Pancreas (tissue), 10 donors: ENCODE measurements around the gene HEXIM2. TPM values are rescaled to one million over a fixed set of nuclear protein-coding genes. Genes with fewer than 3 reads are reported as not detected.

Experiments used
- ATAC-seq, 4 donors: fragments of 200-7000 bp; cut with Tn5 transposase; one replicate each; pipeline versions ENCODE4 v1.8.0 to v1.9.1; 2020; ENCODE audit warnings: mild to moderate bottlenecking in 4 of 4, moderate library complexity in 4 of 4
- DNase-seq, 6 donors: peaks; one replicate each; pipeline ENCODE4 v3.0.0-alpha.2; 2020
- FAIRE-seq: peaks from 2 replicates; lab custom pipeline; 2012; peaks lifted over from hg19 to GRCh38; lab: Jason Lieb, UNC
- H3K27ac ChIP-seq, 4 donors: fragments of 200-600 bp; sonication (generic); 1 replicate in 3 of 4; 2 replicates in 1 of 4; pipeline versions ENCODE4 v1.5.0 to v1.8.0; 2020
- H3K27me3 ChIP-seq, 4 donors: fragments of 200-600 bp; one replicate each; pipeline ENCODE4 v1.8.0; 2021
- H3K36me3 ChIP-seq, 3 donors: fragments of 200-600 bp; sonication (generic) in 1 of 3; one replicate each; pipeline versions ENCODE4 v1.5.0 to v1.8.0; 2020 to 2021
- H3K4me1 ChIP-seq, 3 donors: fragments of 200-600 bp; one replicate each; pipeline ENCODE4 v1.8.0; 2021
- H3K4me3 ChIP-seq, 4 donors: fragments of 200-600 bp; sonication (generic) in 2 of 4; one replicate each; pipeline versions ENCODE4 v1.5.0 to v1.8.0; 2020 to 2021
- H3K9me3 ChIP-seq, 4 donors: fragments of 200-600 bp; one replicate each; pipeline ENCODE4 v1.8.0; 2021
- WGBS, 2 donors: extraction: QIAGEN DNeasy Blood & Tissue Kit; methylation state at CpG; one replicate each; pipeline ENCODE4 v1.1.7; 2013; 5-methylcytosine and 5-hydroxymethylcytosine counted together
- intact Hi-C, 3 donors: fragments of 100-400 bp; cut with DNase I; formaldehyde crosslinking; loops; one replicate each; pipeline versions ENCODE4 v1.11.1 to v1.14.2; 2022
- polyA plus RNA-seq, 2 donors: library from polyadenylated mRNA; stranded (reverse); fragments of 200-250 nt; gene quantifications; one replicate each; pipeline ENCODE4 v1.2.3, GENCODE V29; 2013
- total RNA-seq, 6 donors: library from RNA; stranded (reverse); fragmentation: NEBNext Ultra II Directional in 4 of 6; extraction: Animal tissue kit (Norgen Biotek cat#: 25700) in 4 of 6; gene quantifications; one replicate each; pipeline versions ENCODE4 v1.2.1 to v1.2.4, GENCODE V29; 2021 to 2023
- TF ChIP-seq, protein P1 (sequence below), 4 donors: fragments of 200-600 bp; sonication (generic) in 3 of 4; IDR thresholded peaks; one replicate each; pipeline versions ENCODE4 v1.5.0 to v1.8.0; 2021; ENCODE audit warnings: antibody characterized with exemption in 4 of 4
- donor health status: healthy with polysubstance abuse.
- donor health status: DM: no; HTN: no; CAD: no; lungs with moderate emphysema.
- donor health status: DM: no; HTN: no; CAD: no.
- donor health status: control.
- donor health status: control.
- donor health status: Bipolar disorder and iron deficiency.
- donor health status: DM: yes; HTN: yes; CAD: no.
- donor health status: DM: no; HTN: no; CAD: no.
- donor health status: DM: no; HTN: no; CAD: no.
- donor health status: DM: yes; HTN: yes; CAD: no.

The HEXIM2 gene
- total and polyA plus RNA-seq, 8 donors, result 4.0 to 10.9 (median 6.7) TPM

- no peaks in the 10 kb centered on the region for H3K27me3 ChIP-seq
These were observed 23.9 kb upstream of the HEXIM2 start for GRCh38 chr17:45137561-45138305.

DNA sequence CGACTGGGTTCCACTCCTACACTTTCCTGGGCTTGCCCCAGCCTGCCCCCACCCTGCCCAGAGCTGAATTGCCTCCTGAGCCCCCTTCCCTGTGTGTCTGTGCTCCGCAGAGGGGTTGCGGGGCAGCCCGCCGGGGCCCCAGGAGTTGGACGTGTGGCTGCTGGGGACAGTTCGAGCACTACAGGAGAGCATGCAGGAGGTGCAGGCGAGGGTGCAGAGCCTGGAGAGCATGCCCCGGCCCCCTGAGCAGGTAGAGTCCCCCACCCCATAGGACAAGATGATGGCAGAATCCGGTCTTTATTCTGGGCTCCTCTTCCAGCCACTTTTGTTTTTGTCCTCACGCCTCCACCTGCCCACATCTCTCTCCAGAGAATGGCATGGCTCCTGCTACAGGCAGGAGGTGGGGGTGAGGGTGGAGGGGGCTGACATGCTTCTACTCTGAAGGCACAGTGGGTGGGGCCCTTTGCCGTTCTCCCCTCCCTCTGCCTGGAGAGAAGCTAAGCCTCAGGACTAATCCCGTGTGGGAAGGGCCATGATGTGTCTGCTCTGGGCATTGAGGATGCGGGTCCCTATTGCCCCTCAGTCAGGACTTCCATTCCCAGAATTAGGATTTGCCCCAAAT, 22.7 kb upstream of the HEXIM2 start:
- WGBS, 2 donors, result 87 to 90% methylated on average over 14 of the region's 14 CpGs
- H3K27me3 ChIP-seq, result no peaks in the 10 kb centered on the region
- intact Hi-C loops, result loop anchor here in 2 of 3 donors (5.0 kb wide), 1 partner anchor 58 kb away; no protein-coding TSS in a partner anchor
- H3K36me3 ChIP-seq, result no peaks in the 10 kb centered on the region
- TF ChIP-seq, protein P1, sequence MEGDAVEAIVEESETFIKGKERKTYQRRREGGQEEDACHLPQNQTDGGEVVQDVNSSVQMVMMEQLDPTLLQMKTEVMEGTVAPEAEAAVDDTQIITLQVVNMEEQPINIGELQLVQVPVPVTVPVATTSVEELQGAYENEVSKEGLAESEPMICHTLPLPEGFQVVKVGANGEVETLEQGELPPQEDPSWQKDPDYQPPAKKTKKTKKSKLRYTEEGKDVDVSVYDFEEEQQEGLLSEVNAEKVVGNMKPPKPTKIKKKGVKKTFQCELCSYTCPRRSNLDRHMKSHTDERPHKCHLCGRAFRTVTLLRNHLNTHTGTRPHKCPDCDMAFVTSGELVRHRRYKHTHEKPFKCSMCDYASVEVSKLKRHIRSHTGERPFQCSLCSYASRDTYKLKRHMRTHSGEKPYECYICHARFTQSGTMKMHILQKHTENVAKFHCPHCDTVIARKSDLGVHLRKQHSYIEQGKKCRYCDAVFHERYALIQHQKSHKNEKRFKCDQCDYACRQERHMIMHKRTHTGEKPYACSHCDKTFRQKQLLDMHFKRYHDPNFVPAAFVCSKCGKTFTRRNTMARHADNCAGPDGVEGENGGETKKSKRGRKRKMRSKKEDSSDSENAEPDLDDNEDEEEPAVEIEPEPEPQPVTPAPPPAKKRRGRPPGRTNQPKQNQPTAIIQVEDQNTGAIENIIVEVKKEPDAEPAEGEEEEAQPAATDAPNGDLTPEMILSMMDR (IDR thresholded peaks at IDR 0.05), result no peak
- no peak overlapping the region for H3K27ac ChIP-seq
- no peak overlapping the region for H3K4me3 ChIP-seq
- DNase-seq, result peak in 1 of 6 donors; percentile 38
- peaks cover 0 to 16% (median 0%) of the 10 kb centered on the region in 3 donors for H3K4me1 ChIP-seq
- no peak for FAIRE-seq
- no peaks in the 10 kb centered on the region for H3K9me3 ChIP-seq
- ATAC-seq, result no peak

More at GRCh38 chr17:45137561-45138305, 23.9 kb upstream of the HEXIM2 start:
- no peak for FAIRE-seq
- Histone ChIP-seq H3K4me1 (peaks cover 0 to 16% (median 0%) of the 10 kb centered on the region in 3 donors), H3K4me3 (no peak overlapping the region), H3K9me3 (no peaks in the 10 kb centered on the region), H3K27ac (no peak overlapping the region), H3K36me3 (no peaks in the 10 kb centered on the region)
- DNase-seq, result peak in 1 of 6 donors; percentile 46
- 44 to 56% methylated on average over 11 of the region's 11 CpGs for WGBS, 2 donors
- intact Hi-C loops, result loop anchor here in 2 of 3 donors (5.0 kb wide), 1 partner anchor 60 kb away; no protein-coding TSS in a partner anchor
- no peak for ATAC-seq
- TF ChIP-seq, protein P1 (IDR thresholded peaks at IDR 0.05), result no peak

DNA sequence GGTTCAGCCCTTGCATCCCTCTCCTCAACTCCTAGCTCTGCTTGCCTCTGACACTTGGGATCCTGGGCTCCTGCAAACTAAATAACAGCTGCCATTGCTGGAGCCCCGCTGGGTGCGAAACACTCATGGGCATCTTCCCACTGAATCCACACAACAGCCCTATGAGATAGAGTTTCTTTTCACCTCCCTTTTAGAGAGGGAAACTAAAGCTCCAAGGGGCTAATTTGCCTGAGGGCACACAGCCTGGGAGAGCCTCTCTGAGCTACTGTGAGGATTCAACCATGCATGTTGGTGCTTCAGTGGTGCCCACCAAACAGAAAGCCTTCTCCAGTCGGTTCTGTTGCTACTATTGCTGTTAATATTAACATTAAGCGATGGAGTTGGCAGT, 22.1 kb upstream of the HEXIM2 start:
- no peak for FAIRE-seq
- no peaks in the 10 kb centered on the region for H3K36me3 ChIP-seq
- H3K27me3 ChIP-seq, result no peaks in the 10 kb centered on the region
- peaks cover under 1 to 16% (median 3%) of the 10 kb centered on the region in 3 donors for H3K4me1 ChIP-seq
- H3K4me3 ChIP-seq, result no peak overlapping the region
- intact Hi-C loops, result loop anchor here in 2 of 3 donors (5.0 kb wide), 1 partner anchor 58 kb away; no protein-coding TSS in a partner anchor
- DNase-seq, result peak in 1 of 6 donors; percentile 12
- WGBS, 2 donors, result 83% methylated on average over 4 of the region's 4 CpGs
- H3K9me3 ChIP-seq, result no peaks in the 10 kb centered on the region
- ATAC-seq, result no peak
- TF ChIP-seq, protein P1 (IDR thresholded peaks at IDR 0.05), result no peak
- H3K27ac ChIP-seq, result no peak overlapping the region

DNA sequence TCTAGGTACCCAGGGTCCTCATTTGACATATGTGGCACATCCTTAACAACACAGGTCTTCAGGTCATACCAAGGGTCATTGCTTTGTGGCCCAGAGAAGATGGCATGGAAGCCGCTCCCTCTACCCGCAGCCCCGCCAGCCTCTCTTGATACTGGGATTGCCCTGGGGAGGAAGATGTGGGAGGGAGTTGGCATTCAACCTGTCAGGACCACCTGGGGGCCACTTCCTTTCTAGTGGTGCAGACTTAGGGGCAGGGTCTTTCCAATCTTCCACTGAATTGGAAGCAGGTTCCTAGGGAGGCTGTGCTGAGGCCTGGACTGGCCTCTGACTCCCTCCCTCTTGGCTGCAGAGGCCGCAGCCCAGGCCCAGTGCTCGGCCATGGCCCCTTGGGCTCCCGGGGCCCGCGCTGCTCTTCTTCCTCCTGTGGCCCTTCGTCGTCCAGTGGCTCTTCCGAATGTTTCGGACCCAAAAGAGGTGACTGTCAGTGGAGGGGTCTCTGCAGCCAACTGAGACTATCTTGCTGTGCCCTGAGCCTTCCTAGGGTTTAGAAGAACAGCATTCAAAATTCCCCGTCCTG, 18.5 kb upstream of the HEXIM2 start:
- H3K4me3 ChIP-seq, result no peak overlapping the region

More for the DNA sequence above, 18.5 kb upstream of the HEXIM2 start:
- peak overlapping the region; percentile 63 to 82 (median 72) for H3K27ac ChIP-seq
- no peaks in the 10 kb centered on the region for H3K36me3 ChIP-seq
- H3K9me3 ChIP-seq, result no peaks in the 10 kb centered on the region
- WGBS, 2 donors, result 88 to 91% methylated on average over 12 to 13 of the region's 13 CpGs
- ATAC-seq, result no peak
- H3K27me3 ChIP-seq, result no peaks in the 10 kb centered on the region
- TF ChIP-seq, protein P1 (IDR thresholded peaks at IDR 0.05), result no peak
- intact Hi-C loops, result no loop called here
- DNase-seq, result peak in 1 of 6 donors; percentile 31
- peaks cover 5 to 12% (median 6%) of the 10 kb centered on the region in 3 donors for H3K4me1 ChIP-seq
- no peak for FAIRE-seq
